IMR-90 (cell line): ENCODE data around the gene PCBD1. TPM values are rescaled to one million over a fixed set of nuclear protein-coding genes. Genes with fewer than 3 reads are reported as not detected.

ENCODE experiments used
- ATAC-seq: fragments of 200-7000 bp; cut with Tn5 transposase; 2 replicates; pipeline ENCODE4 v1.9.1; 2020; ENCODE audit warnings: low read depth, mild to moderate bottlenecking, moderate library complexity
- BruUV-seq: library from RNA; stranded (reverse); fragments of 400-500 nt; replicated peaks from 2 replicates; lab custom pipeline; 2021; lab: Mats Ljungman, UMichigan
- CTCF ChIA-PET: fragments of 300-600 bp; formaldehyde crosslinking; extraction: SDS; loops from one replicate; lab custom pipeline; 2021; ENCODE audit warnings: antibody characterized with exemption; lab: Yijun Ruan, JAX
- POLR2A ChIA-PET: fragments of 300-600 bp; sonication (Branson Sonifier 250); formaldehyde crosslinking; loops from one replicate; lab custom pipeline; 2022; ENCODE audit warnings: antibody characterized with exemption; ENCODE audit not compliant: unreplicated experiment; lab: Charles Lee
- DNase-seq: peaks from one replicate; pipeline ENCODE4 v3.0.0; 2013
- H2AFZ ChIP-seq: replicated peaks from 2 replicates; pipeline ENCODE3; 2013; ENCODE audit warnings: low read length, mild to moderate bottlenecking; ENCODE audit not compliant: poor library complexity
- H2AK5ac ChIP-seq: 2 replicates; pipeline ENCODE4 v1.6.1; 2013; ENCODE audit warnings: low read depth, low read length, inconsistent platforms
- H2AK9ac ChIP-seq: replicated peaks from 2 replicates; pipeline ENCODE3; 2013; ENCODE audit warnings: mild to moderate bottlenecking, low read depth, low read length, moderate library complexity; ENCODE audit not compliant: poor library complexity
- H2BK120ac ChIP-seq: 2 replicates; pipeline ENCODE4 v1.6.1; 2013; ENCODE audit warnings: low read depth, low read length, inconsistent platforms
- H2BK15ac ChIP-seq: 3 replicates; pipeline ENCODE4 v1.6.1; 2013; ENCODE audit warnings: low read depth, low read length, inconsistent platforms
- H2BK20ac ChIP-seq: 2 replicates; pipeline ENCODE4 v1.6.1; 2013; ENCODE audit warnings: low read depth, mild to moderate bottlenecking, inconsistent platforms, low read length, moderate library complexity
- H2BK5ac ChIP-seq: 2 replicates; pipeline ENCODE4 v1.6.1; 2013; ENCODE audit warnings: mild to moderate bottlenecking, low read depth, low read length, inconsistent platforms; ENCODE audit not compliant: poor library complexity, severe bottlenecking
- H3K14ac ChIP-seq: replicated peaks from 2 replicates; pipeline ENCODE4 v1.6.1; 2013; ENCODE audit warnings: low read depth, low read length, inconsistent platforms
- H3K18ac ChIP-seq: 2 replicates; pipeline ENCODE4 v1.6.1; 2013; ENCODE audit warnings: low read depth, low read length, control low read depth
- H3K23ac ChIP-seq: 2 replicates; pipeline ENCODE4 v1.6.1; 2013; ENCODE audit warnings: low read depth, low read length, inconsistent platforms
- H3K27ac ChIP-seq: 2 replicates; pipeline ENCODE4 v1.5.1; 2013; ENCODE audit warnings: mild to moderate bottlenecking, control low read depth, low read length; ENCODE audit not compliant: insufficient read depth
- H3K27me3 ChIP-seq: 2 replicates; pipeline ENCODE4 v1.6.1; 2013; ENCODE audit warnings: low read length; ENCODE audit not compliant: control insufficient read depth, insufficient read depth
- H3K36me3 ChIP-seq: 2 replicates; pipeline ENCODE4 v1.6.1; 2013; ENCODE audit warnings: low read length, mixed read lengths; ENCODE audit not compliant: control insufficient read depth, insufficient read depth
- H3K4ac ChIP-seq: 2 replicates; pipeline ENCODE4 v1.6.1; 2013; ENCODE audit warnings: low read depth, low read length, inconsistent platforms
- H3K4me1 ChIP-seq: 2 replicates; pipeline ENCODE4 v1.6.1; 2013; ENCODE audit warnings: low read length, mixed read lengths; ENCODE audit not compliant: control insufficient read depth, insufficient read depth
- H3K4me2 ChIP-seq: 2 replicates; pipeline ENCODE4 v1.6.1; 2013; ENCODE audit warnings: low read depth, mild to moderate bottlenecking, control low read depth, low read length, moderate library complexity
- H3K4me3 ChIP-seq: 2 replicates; pipeline ENCODE4 v1.5.1; 2013; ENCODE audit warnings: low read depth, mild to moderate bottlenecking, control low read depth, low read length, moderate library complexity; ENCODE audit not compliant: insufficient read depth
- H3K56ac ChIP-seq: 2 replicates; pipeline ENCODE4 v1.6.1; 2013; ENCODE audit warnings: low read length, inconsistent platforms; ENCODE audit not compliant: insufficient read depth; ENCODE audit errors: extremely low read depth
- H3K79me1 ChIP-seq, 2 experiments: 2 replicates each; pipeline ENCODE4 v1.6.1; 2013; ENCODE audit warnings: low read length in 2 of 2, inconsistent platforms in 1 of 2, low read depth in 1 of 2
- H3K9ac ChIP-seq: 2 replicates; pipeline ENCODE4 v1.6.1; 2013; ENCODE audit warnings: low read depth, low read length, control low read depth
- H3K9me1 ChIP-seq: 2 replicates; pipeline ENCODE4 v1.6.1; 2013; ENCODE audit warnings: low read length, inconsistent platforms; ENCODE audit not compliant: insufficient read depth
- H3K9me3 ChIP-seq: 2 replicates; pipeline ENCODE4 v1.6.1; 2013; ENCODE audit warnings: low read length; ENCODE audit not compliant: control insufficient read depth, insufficient read depth
- H4K20me1 ChIP-seq: 2 replicates; pipeline ENCODE4 v1.6.1; 2013; ENCODE audit warnings: low read length, inconsistent platforms; ENCODE audit not compliant: insufficient read depth
- H4K5ac ChIP-seq: 2 replicates; pipeline ENCODE4 v1.6.1; 2013; ENCODE audit warnings: mild to moderate bottlenecking, low read depth, low read length, control low read depth
- H4K8ac ChIP-seq, 2 experiments: 2 replicates each; pipeline ENCODE4 v1.6.1; 2013; ENCODE audit warnings: low read depth in 2 of 2, low read length in 2 of 2, control low read depth in 1 of 2, inconsistent platforms in 1 of 2
- H4K91ac ChIP-seq: 2 replicates; pipeline ENCODE4 v1.6.1; 2013; ENCODE audit warnings: low read depth, low read length, inconsistent platforms; ENCODE audit not compliant: insufficient read depth
- CHD1 ChIP-seq: IDR thresholded peaks from 2 replicates; pipeline ENCODE4 v1.6.1; 2012; ENCODE audit warnings: low read depth, low read length, improper control_type of control experiment
- FOS ChIP-seq: fragments of 150-350 bp; IDR thresholded peaks from 2 replicates; pipeline ENCODE4 v1.6.1; 2016; ENCODE audit warnings: low read depth, low read length
- MAFK ChIP-seq: IDR thresholded peaks from 2 replicates; pipeline ENCODE4 v1.6.1; 2012; ENCODE audit warnings: low read depth, low read length, improper control_type of control experiment
- MAZ ChIP-seq: IDR thresholded peaks from 2 replicates; pipeline ENCODE4 v1.6.1; 2012; ENCODE audit warnings: low read depth, mild to moderate bottlenecking, low read length, improper control_type of control experiment, moderate library complexity, borderline replicate concordance
- MXI1 ChIP-seq: IDR thresholded peaks from 2 replicates; pipeline ENCODE4 v1.6.1; 2012; ENCODE audit warnings: low read depth, mild to moderate bottlenecking, low read length, moderate library complexity, borderline replicate concordance
- POLR2A ChIP-seq: IDR thresholded peaks from 2 replicates; pipeline ENCODE4 v1.6.1; 2012; ENCODE audit warnings: mild to moderate bottlenecking, low read depth, low read length
- RAD21 ChIP-seq: IDR thresholded peaks from 2 replicates; pipeline ENCODE4 v1.6.1; 2012; ENCODE audit warnings: low read length, improper control_type of control experiment
- RCOR1 ChIP-seq: IDR thresholded peaks from 2 replicates; pipeline ENCODE4 v1.6.1; 2012; ENCODE audit warnings: mild to moderate bottlenecking, low read length, improper control_type of control experiment; ENCODE audit not compliant: insufficient replicate concordance
- SMC3 ChIP-seq: fragments of 150-350 bp; IDR thresholded peaks from 2 replicates; pipeline ENCODE4 v1.6.1; 2016; ENCODE audit warnings: low read depth, mild to moderate bottlenecking, antibody characterized with exemption, low read length, moderate library complexity
- WGBS, 2 experiments: methylation state at CpG; one replicate each; pipeline versions ENCODE4 v1.1.5 to v1.1.7; 2013; ENCODE audit warnings: missing lambda C conversion rate in 2 of 2; ENCODE audit not compliant: insufficient read length in 1 of 2; ENCODE audit errors: extremely low coverage in 2 of 2; 5-methylcytosine and 5-hydroxymethylcytosine counted together
- dilution Hi-C: fragments of 300-500 bp; cut with HindIII; formaldehyde crosslinking; loops from one replicate; pipeline ENCODE4 v1.14.3; 2018; ENCODE audit warnings: low sequenced_read_pairs; ENCODE audit not compliant: unreplicated experiment
- in situ Hi-C: fragments of 300-500 bp; cut with MboI; formaldehyde crosslinking; loops from 3 replicates; pipeline ENCODE4 v1.14.3; 2019; ENCODE audit warnings: low sequenced_read_pairs, inconsistent platforms, mixed read lengths
- intact Hi-C: fragments of 100-400 bp; cut with micrococcal nuclease; formaldehyde crosslinking; loops from 2 replicates; pipeline ENCODE4 v1.10.0; 2022
- polyA plus RNA-seq, 3 experiments: library from polyadenylated mRNA; depleted of rRNA; stranded (reverse); fragments of >200 nt; gene quantifications; 2 replicates each; pipeline ENCODE4 v1.2.3, GENCODE V29; 2012; ENCODE audit warnings: low replicate concordance in 1 of 3
- total RNA-seq: library from RNA; depleted of rRNA; stranded (reverse); fragments of >200 nt; gene quantifications from 2 replicates; pipeline ENCODE4 v1.2.3, GENCODE V29; 2012
- TF ChIP-seq, protein P1 (sequence below): conservative IDR thresholded peaks from 2 replicates; pipeline ENCODE4 v1.5.1; 2012; ENCODE audit warnings: mild to moderate bottlenecking, low read depth, low read length, improper control_type of control experiment
- TF ChIP-seq, protein P2 (sequence below): fragments of 150-350 bp; IDR thresholded peaks from 2 replicates; pipeline ENCODE4 v1.6.1; 2016; ENCODE audit warnings: low read depth, mild to moderate bottlenecking, low read length, moderate library complexity, borderline replicate concordance
- TF ChIP-seq, protein P3 (sequence below): fragments of 150-350 bp; IDR thresholded peaks from 2 replicates; pipeline ENCODE4 v1.6.1; 2017; ENCODE audit warnings: mild to moderate bottlenecking, antibody characterized with exemption, low read length, low read depth

PCBD1 gene
- total and polyA plus RNA-seq, 2 of the 4 experiments (the other 2 are of a cell fraction): 15.8 to 31.6 TPM

DNA sequence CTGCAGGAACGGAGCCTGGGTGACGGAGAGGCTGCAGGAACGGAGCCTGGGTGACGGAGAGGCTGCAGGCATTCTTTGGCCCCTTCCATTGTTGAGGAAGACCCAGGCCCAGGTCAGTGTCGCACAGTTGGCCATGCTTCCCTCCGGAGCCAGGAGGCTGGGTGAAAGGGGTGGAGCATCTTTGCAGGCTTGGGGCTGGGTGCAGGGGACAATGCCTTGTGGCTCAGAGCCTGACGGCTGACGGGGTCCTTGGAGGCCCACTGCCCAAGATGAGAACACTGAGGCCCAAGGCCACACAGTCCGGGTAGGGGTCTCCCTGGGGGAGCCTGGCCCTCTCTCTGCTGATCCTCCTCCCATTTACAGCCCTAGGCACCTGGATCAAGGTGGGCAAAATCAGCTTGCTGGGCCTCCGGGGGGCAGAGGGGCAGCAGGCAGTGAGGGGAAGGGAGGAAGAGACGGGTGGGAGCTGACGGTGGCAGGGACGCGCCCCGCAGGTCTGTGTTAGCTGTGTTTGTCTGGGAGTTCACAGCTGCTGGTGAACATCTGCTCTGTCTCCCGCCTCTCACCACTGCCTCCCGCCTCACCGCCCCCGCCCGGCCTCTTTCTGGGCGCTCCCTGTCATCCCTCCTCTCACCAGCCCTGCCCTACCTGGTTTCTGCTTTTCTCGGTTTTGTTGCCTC, 30.6 kb upstream of the PCBD1 start:
- H2AFZ ChIP-seq: no peak overlapping the region
- dilution Hi-C loops (no loop called here), intact Hi-C loops (no loop called here), in situ Hi-C loops (no loop called here)
- H3K18ac ChIP-seq: no peak overlapping the region
- no peak overlapping the region for H2AK9ac ChIP-seq
- ChIA-PET CTCF (no interaction called here), POLR2A (no interaction called here)
- no peak overlapping the region for H3K4me3 ChIP-seq
- no peak overlapping the region for H3K4me2 ChIP-seq
- no peak for ATAC-seq
- H3K4ac ChIP-seq: no peak overlapping the region
- no peak overlapping the region for H3K27ac ChIP-seq
- no peak overlapping the region for H2AK5ac ChIP-seq
- H3K23ac ChIP-seq: no peak overlapping the region
- H3K56ac ChIP-seq: no peak overlapping the region
- H3K14ac ChIP-seq: no peak overlapping the region
- no peak overlapping the region for H2BK15ac ChIP-seq
- no peak overlapping the region for H4K5ac ChIP-seq
- H3K9me3 ChIP-seq: no peaks in the 10 kb centered on the region
- no peaks in the 10 kb centered on the region for H3K4me1 ChIP-seq
- H4K8ac ChIP-seq: no peak overlapping the region
- no CpG with 5 or more reads among the region's 22 CpGs for WGBS, 2 experiments
- no peaks in the 10 kb centered on the region for H3K9me1 ChIP-seq
- no peaks in the 10 kb centered on the region for H4K20me1 ChIP-seq
- no peaks in the 10 kb centered on the region for H3K36me3 ChIP-seq
- no peak overlapping the region for H2BK120ac ChIP-seq
- no peak for DNase-seq
- BruUV-seq: no TSS peak
- no peak for TF ChIP-seq RAD21
- TF ChIP-seq MAFK: no peak
- TF ChIP-seq CHD1: no peak
- TF ChIP-seq, protein P1, sequence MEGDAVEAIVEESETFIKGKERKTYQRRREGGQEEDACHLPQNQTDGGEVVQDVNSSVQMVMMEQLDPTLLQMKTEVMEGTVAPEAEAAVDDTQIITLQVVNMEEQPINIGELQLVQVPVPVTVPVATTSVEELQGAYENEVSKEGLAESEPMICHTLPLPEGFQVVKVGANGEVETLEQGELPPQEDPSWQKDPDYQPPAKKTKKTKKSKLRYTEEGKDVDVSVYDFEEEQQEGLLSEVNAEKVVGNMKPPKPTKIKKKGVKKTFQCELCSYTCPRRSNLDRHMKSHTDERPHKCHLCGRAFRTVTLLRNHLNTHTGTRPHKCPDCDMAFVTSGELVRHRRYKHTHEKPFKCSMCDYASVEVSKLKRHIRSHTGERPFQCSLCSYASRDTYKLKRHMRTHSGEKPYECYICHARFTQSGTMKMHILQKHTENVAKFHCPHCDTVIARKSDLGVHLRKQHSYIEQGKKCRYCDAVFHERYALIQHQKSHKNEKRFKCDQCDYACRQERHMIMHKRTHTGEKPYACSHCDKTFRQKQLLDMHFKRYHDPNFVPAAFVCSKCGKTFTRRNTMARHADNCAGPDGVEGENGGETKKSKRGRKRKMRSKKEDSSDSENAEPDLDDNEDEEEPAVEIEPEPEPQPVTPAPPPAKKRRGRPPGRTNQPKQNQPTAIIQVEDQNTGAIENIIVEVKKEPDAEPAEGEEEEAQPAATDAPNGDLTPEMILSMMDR: no peak
- no peak for TF ChIP-seq MAZ
- no peak for TF ChIP-seq SMC3
- no peak for TF ChIP-seq RCOR1
- TF ChIP-seq MXI1: no peak
- no peak for TF ChIP-seq FOS
- TF ChIP-seq, protein P2, sequence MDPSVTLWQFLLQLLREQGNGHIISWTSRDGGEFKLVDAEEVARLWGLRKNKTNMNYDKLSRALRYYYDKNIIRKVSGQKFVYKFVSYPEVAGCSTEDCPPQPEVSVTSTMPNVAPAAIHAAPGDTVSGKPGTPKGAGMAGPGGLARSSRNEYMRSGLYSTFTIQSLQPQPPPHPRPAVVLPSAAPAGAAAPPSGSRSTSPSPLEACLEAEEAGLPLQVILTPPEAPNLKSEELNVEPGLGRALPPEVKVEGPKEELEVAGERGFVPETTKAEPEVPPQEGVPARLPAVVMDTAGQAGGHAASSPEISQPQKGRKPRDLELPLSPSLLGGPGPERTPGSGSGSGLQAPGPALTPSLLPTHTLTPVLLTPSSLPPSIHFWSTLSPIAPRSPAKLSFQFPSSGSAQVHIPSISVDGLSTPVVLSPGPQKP: no peak
- TF ChIP-seq, protein P3, sequence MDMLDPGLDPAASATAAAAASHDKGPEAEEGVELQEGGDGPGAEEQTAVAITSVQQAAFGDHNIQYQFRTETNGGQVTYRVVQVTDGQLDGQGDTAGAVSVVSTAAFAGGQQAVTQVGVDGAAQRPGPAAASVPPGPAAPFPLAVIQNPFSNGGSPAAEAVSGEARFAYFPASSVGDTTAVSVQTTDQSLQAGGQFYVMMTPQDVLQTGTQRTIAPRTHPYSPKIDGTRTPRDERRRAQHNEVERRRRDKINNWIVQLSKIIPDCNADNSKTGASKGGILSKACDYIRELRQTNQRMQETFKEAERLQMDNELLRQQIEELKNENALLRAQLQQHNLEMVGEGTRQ: no peak
- TF ChIP-seq POLR2A: no peak
- H3K9ac ChIP-seq: no peak overlapping the region
- H3K27me3 ChIP-seq: peaks cover 59% of the 10 kb centered on the region
- no peak overlapping the region for H2BK20ac ChIP-seq
- no peak overlapping the region for H2BK5ac ChIP-seq
- H4K91ac ChIP-seq: no peak overlapping the region
- no peaks in the 10 kb centered on the region for H3K79me1 ChIP-seq
